Thyroid gland (tissue), 4 donors: Measurements from ENCODE around the gene PPP2R3A. TPM values are rescaled to one million over a fixed set of nuclear protein-coding genes. Genes with fewer than 3 reads are reported as not detected.

Experiments used
- DNase-seq, 2 donors: peaks; one replicate each; pipeline ENCODE4 v3.0.0-alpha.2; 2019
- H3K27ac ChIP-seq, 3 donors: fragments of 200-600 bp; sonication (generic); 1 replicate in 2 of 3; 2 replicates in 1 of 3; pipeline ENCODE4 v1.5.1; 2016 to 2019; ENCODE audit warnings: mild to moderate bottlenecking in 1 of 3, moderate library complexity in 1 of 3
- H3K27me3 ChIP-seq: fragments of 200-600 bp; sonication (generic); one replicate; pipeline ENCODE4 v1.5.1; 2019
- H3K36me3 ChIP-seq, 2 donors: fragments of 200-600 bp; sonication (generic); one replicate each; pipeline ENCODE4 v1.5.1; 2016 to 2019
- H3K4me1 ChIP-seq, 2 donors: fragments of 200-600 bp; sonication (generic); one replicate each; pipeline ENCODE4 v1.5.1; 2017 to 2019
- H3K4me3 ChIP-seq, 3 donors: fragments of 200-600 bp; sonication (generic); replicated peaks in 1 of 3; 1 replicate in 2 of 3; 2 replicates in 1 of 3; pipeline ENCODE4 v1.5.1; 2016; ENCODE audit warnings: mild to moderate bottlenecking in 1 of 3
- H3K9me3 ChIP-seq: fragments of 200-600 bp; sonication (generic); one replicate; pipeline ENCODE4 v1.5.1; 2017
- CTCF ChIP-seq, 6 experiments: fragments of 200-600 bp in 3 of 6; fragments of 450-650 bp in 3 of 6; sonication (generic) in 3 of 6; IDR thresholded peaks; one replicate each; pipeline ENCODE4 v1.5.1; 2016 to 2019; ENCODE audit warnings: antibody characterized with exemption in 6 of 6, mild to moderate bottlenecking in 2 of 6, inconsistent platforms in 1 of 6, moderate library complexity in 1 of 6
- POLR2A ChIP-seq, 2 donors: fragments of 450-650 bp; IDR thresholded peaks; one replicate each; pipeline ENCODE4 v1.6.1; 2017; ENCODE audit warnings: antibody characterized with exemption in 2 of 2, mild to moderate bottlenecking in 2 of 2, moderate library complexity in 1 of 2
- WGBS, 2 donors: methylation state at CpG; one replicate each; pipeline ENCODE4 v1.1.5; 2017; 5-methylcytosine and 5-hydroxymethylcytosine counted together
- intact Hi-C: fragments of 100-400 bp; cut with DNase I; formaldehyde crosslinking; loops from one replicate; pipeline ENCODE4 v1.15.1; 2023
- total RNA-seq, 4 donors: library from RNA; depleted of rRNA; stranded (reverse); fragments of >200 nt; gene quantifications; one replicate each; pipeline ENCODE4 v1.2.3, GENCODE V29; 2016

Gene PPP2R3A
- total RNA-seq, 4 donors from 2014 or later = 8.5 to 15.3 (median 9.8) TPM

- H3K9me3 ChIP-seq = no peaks in the 10 kb centered on the region
- no peaks in the 10 kb centered on the region for H3K4me1 ChIP-seq
- peaks cover 0 to 6% of the 10 kb centered on the region in 2 donors for H3K36me3 ChIP-seq
- no peaks in the 10 kb centered on the region for H3K27me3 ChIP-seq
- intact Hi-C loops = no loop called here
- WGBS, 2 donors = 92 to 96% methylated on average over 4 of the region's 4 CpGs
- H3K27ac ChIP-seq = no peak overlapping the region
- no peak for TF ChIP-seq POLR2A (IDR thresholded peaks at IDR 0.05)
- no peak for TF ChIP-seq CTCF (IDR thresholded peaks at IDR 0.05)
- DNase-seq = no peak
- no peak overlapping the region for H3K4me3 ChIP-seq
Measured at GRCh38 chr3:136055491-136055890, 90.0 kb downstream of the PPP2R3A start.

DNA sequence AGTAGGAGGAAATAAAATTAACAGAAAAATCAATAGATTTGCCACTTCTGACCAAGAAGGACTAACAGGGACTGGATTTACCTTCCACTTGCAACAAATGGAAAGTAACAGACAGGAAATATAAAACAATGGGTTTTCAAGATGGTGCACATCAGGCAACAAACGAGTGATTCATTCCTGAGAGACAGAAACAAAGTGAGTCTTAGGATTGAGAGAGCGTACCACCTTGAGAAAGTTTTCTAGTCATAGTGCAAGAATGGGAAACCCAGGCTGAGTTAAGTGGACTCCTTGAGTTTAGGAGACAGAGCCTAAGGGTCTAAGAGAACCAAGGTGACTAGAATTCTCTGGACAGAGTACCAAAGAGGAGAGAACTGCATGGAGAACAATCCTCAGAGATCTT lies 101.7 kb downstream of the PPP2R3A start:
- DNase-seq = no peak
- WGBS, 2 donors = 87 to 93% methylated on average over 2 of the region's 2 CpGs
- Histone ChIP-seq H3K9me3 (no peaks in the 10 kb centered on the region), H3K4me3 (no peak overlapping the region), H3K27ac (no peak overlapping the region), H3K4me1 (peaks cover 0 to 9% of the 10 kb centered on the region in 2 donors), H3K36me3 (no peaks in the 10 kb centered on the region), H3K27me3 (no peaks in the 10 kb centered on the region)
- intact Hi-C loops = no loop called here
- TF ChIP-seq POLR2A (IDR thresholded peaks at IDR 0.05) (no peak), CTCF (IDR thresholded peaks at IDR 0.05) (no peak)

- Histone ChIP-seq H3K9me3 (no peaks in the 10 kb centered on the region), H3K4me3 (no peak overlapping the region), H3K27me3 (no peaks in the 10 kb centered on the region), H3K4me1 (peaks cover 0 to 9% of the 10 kb centered on the region in 2 donors), H3K36me3 (no peaks in the 10 kb centered on the region), H3K27ac (no peak overlapping the region)
- DNase-seq = no peak
- 94% methylated on average over 5 of the region's 5 CpGs for WGBS, 2 donors
- intact Hi-C loops = no loop called here
- TF ChIP-seq CTCF (IDR thresholded peaks at IDR 0.05) = no peak
- no peak for TF ChIP-seq POLR2A (IDR thresholded peaks at IDR 0.05)
Measured at GRCh38 chr3:136068708-136069107, 103.2 kb downstream of the PPP2R3A start.

DNA sequence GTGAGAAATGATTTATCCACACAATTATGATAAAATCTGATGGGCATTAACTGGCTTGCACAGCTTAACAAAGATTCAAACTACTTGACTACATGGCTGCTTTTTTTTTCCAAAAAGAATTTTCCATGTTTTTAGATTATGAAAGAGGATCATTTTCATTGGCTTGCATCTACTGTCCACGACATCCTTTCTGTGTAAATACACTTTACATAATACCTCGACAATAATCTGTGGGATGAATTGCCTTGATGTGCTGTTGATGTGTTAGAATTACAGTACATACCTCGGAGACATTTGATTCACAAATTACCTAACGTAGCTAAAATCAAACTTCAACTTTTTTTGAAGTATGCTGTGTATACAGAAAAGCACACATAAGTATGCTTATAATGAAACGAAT lies 104.4 kb downstream of the PPP2R3A start:
- TF ChIP-seq POLR2A (IDR thresholded peaks at IDR 0.05) = no peak
- Histone ChIP-seq H3K27ac (no peak overlapping the region), H3K4me3 (no peak overlapping the region), H3K9me3 (no peaks in the 10 kb centered on the region), H3K36me3 (no peaks in the 10 kb centered on the region), H3K27me3 (no peaks in the 10 kb centered on the region), H3K4me1 (peaks cover 0 to 9% of the 10 kb centered on the region in 2 donors)
- intact Hi-C loops = loop anchor here (5.0 kb wide), 1 partner anchor 942 kb away; no protein-coding TSS in a partner anchor
- WGBS, 2 donors = 85 to 90% methylated on average over 5 of the region's 5 CpGs
- DNase-seq = no peak

DNA sequence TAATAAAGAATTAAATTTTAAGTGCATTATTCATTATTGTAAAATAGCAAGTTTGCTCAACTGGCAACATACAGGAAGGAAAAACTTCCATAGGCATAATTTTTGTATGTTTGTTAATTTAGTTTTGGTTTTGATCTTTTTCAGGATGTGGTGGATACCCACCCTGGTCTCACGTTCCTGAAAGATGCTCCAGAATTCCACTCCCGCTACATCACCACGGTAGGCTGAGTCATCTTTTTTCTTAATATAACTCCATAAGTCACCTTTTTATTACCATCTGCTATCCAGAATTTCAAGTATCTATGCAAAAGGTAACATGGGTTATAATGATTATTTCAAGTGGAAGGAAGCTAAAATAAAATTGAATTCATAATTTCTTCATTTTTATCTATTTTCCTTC lies 104.8 kb downstream of the PPP2R3A start:
- Histone ChIP-seq H3K27me3 (no peaks in the 10 kb centered on the region), H3K4me3 (no peak overlapping the region), H3K36me3 (no peaks in the 10 kb centered on the region), H3K9me3 (no peaks in the 10 kb centered on the region), H3K27ac (no peak overlapping the region), H3K4me1 (peaks cover 0 to 9% of the 10 kb centered on the region in 2 donors)
- WGBS, 2 donors = 80 to 88% methylated on average over 3 of the region's 3 CpGs
- DNase-seq = no peak
- no peak for TF ChIP-seq POLR2A (IDR thresholded peaks at IDR 0.05)
- TF ChIP-seq CTCF (IDR thresholded peaks at IDR 0.05) = no peak
- intact Hi-C loops = loop anchor here (5.0 kb wide), 1 partner anchor 942 kb away; no protein-coding TSS in a partner anchor
